Thyroid gland (tissue), 4 donors: Measurements from ENCODE around the gene ZNF516. TPM values are rescaled to one million over a fixed set of nuclear protein-coding genes. Genes with fewer than 3 reads are reported as not detected.

Experiments used
- DNase-seq, 2 donors: peaks; one replicate each; pipeline ENCODE4 v3.0.0-alpha.2; 2019
- H3K27ac ChIP-seq, 3 donors: fragments of 200-600 bp; sonication (generic); 1 replicate in 2 of 3; 2 replicates in 1 of 3; pipeline ENCODE4 v1.5.1; 2016 to 2019; ENCODE audit warnings: mild to moderate bottlenecking in 1 of 3, moderate library complexity in 1 of 3
- H3K27me3 ChIP-seq: fragments of 200-600 bp; sonication (generic); one replicate; pipeline ENCODE4 v1.5.1; 2019
- H3K36me3 ChIP-seq, 2 donors: fragments of 200-600 bp; sonication (generic); one replicate each; pipeline ENCODE4 v1.5.1; 2016 to 2019
- H3K4me1 ChIP-seq, 2 donors: fragments of 200-600 bp; sonication (generic); one replicate each; pipeline ENCODE4 v1.5.1; 2017 to 2019
- H3K4me3 ChIP-seq, 3 donors: fragments of 200-600 bp; sonication (generic); replicated peaks in 1 of 3; 1 replicate in 2 of 3; 2 replicates in 1 of 3; pipeline ENCODE4 v1.5.1; 2016; ENCODE audit warnings: mild to moderate bottlenecking in 1 of 3
- H3K9me3 ChIP-seq: fragments of 200-600 bp; sonication (generic); one replicate; pipeline ENCODE4 v1.5.1; 2017
- CTCF ChIP-seq, 6 experiments: fragments of 200-600 bp in 3 of 6; fragments of 450-650 bp in 3 of 6; sonication (generic) in 3 of 6; IDR thresholded peaks; one replicate each; pipeline ENCODE4 v1.5.1; 2016 to 2019; ENCODE audit warnings: antibody characterized with exemption in 6 of 6, mild to moderate bottlenecking in 2 of 6, inconsistent platforms in 1 of 6, moderate library complexity in 1 of 6
- POLR2A ChIP-seq, 2 donors: fragments of 450-650 bp; IDR thresholded peaks; one replicate each; pipeline ENCODE4 v1.6.1; 2017; ENCODE audit warnings: antibody characterized with exemption in 2 of 2, mild to moderate bottlenecking in 2 of 2, moderate library complexity in 1 of 2
- WGBS, 2 donors: methylation state at CpG; one replicate each; pipeline ENCODE4 v1.1.5; 2017; 5-methylcytosine and 5-hydroxymethylcytosine counted together
- intact Hi-C: fragments of 100-400 bp; cut with DNase I; formaldehyde crosslinking; loops from one replicate; pipeline ENCODE4 v1.15.1; 2023
- total RNA-seq, 4 donors: library from RNA; depleted of rRNA; stranded (reverse); fragments of >200 nt; gene quantifications; one replicate each; pipeline ENCODE4 v1.2.3, GENCODE V29; 2016

The ZNF516 gene
- total RNA-seq, 4 donors from 2014 or later, result 25.4 to 44.8 (median 28.6) TPM

- TF ChIP-seq CTCF (IDR thresholded peaks at IDR 0.05), result no peak
- TF ChIP-seq POLR2A (IDR thresholded peaks at IDR 0.05), result no peak
- intact Hi-C loops, result no loop called here
- H3K27ac ChIP-seq, result no peak overlapping the region
Measured at GRCh38 chr18:76454418-76454817, 40.6 kb downstream of the ZNF516 start.

GRCh38 chr18:76453932-76454331, 41.1 kb downstream of the ZNF516 start:
- H3K36me3 ChIP-seq, result no peaks in the 10 kb centered on the region
- TF ChIP-seq CTCF (IDR thresholded peaks at IDR 0.05) (no peak), POLR2A (IDR thresholded peaks at IDR 0.05) (no peak)
- no peak for DNase-seq
- 96 to 97% methylated on average over 5 of the region's 5 CpGs for WGBS, 2 donors
- intact Hi-C loops, result no loop called here
- H3K27ac ChIP-seq, result no peak overlapping the region
- H3K4me3 ChIP-seq, result no peak overlapping the region
- peaks cover 7 to 31% of the 10 kb centered on the region in 2 donors for H3K4me1 ChIP-seq
- no peaks in the 10 kb centered on the region for H3K27me3 ChIP-seq
- no peaks in the 10 kb centered on the region for H3K9me3 ChIP-seq

More at GRCh38 chr18:76454418-76454817, 40.6 kb downstream of the ZNF516 start:
- H3K36me3 ChIP-seq, result no peaks in the 10 kb centered on the region
- H3K4me3 ChIP-seq, result no peak overlapping the region
- WGBS, 2 donors, result 38 to 48% methylated on average over 1 of the region's 1 CpG
- H3K27me3 ChIP-seq, result no peaks in the 10 kb centered on the region
- no peaks in the 10 kb centered on the region for H3K9me3 ChIP-seq
- peaks cover 11 to 32% of the 10 kb centered on the region in 2 donors for H3K4me1 ChIP-seq
- DNase-seq, result no peak

- intact Hi-C loops, result no loop called here
- no peaks in the 10 kb centered on the region for H3K36me3 ChIP-seq
- H3K27me3 ChIP-seq, result no peaks in the 10 kb centered on the region
- no peak overlapping the region for H3K27ac ChIP-seq
- H3K4me1 ChIP-seq, result peaks cover 7 to 39% of the 10 kb centered on the region in 2 donors
- TF ChIP-seq CTCF (IDR thresholded peaks at IDR 0.05) (no peak), POLR2A (IDR thresholded peaks at IDR 0.05) (no peak)
- no peaks in the 10 kb centered on the region for H3K9me3 ChIP-seq
- WGBS, 2 donors, result 91 to 92% methylated on average over 7 of the region's 7 CpGs
- DNase-seq, result no peak
- H3K4me3 ChIP-seq, result no peak overlapping the region
Measured at GRCh38 chr18:76453057-76453561, 41.9 kb downstream of the ZNF516 start.

GRCh38 chr18:76452357-76452756, 42.7 kb downstream of the ZNF516 start:
- Histone ChIP-seq H3K4me3 (no peak overlapping the region), H3K36me3 (no peaks in the 10 kb centered on the region), H3K4me1 (peaks cover 7 to 39% of the 10 kb centered on the region in 2 donors), H3K9me3 (no peaks in the 10 kb centered on the region), H3K27ac (no peak overlapping the region), H3K27me3 (no peaks in the 10 kb centered on the region)
- intact Hi-C loops, result no loop called here
- WGBS, 2 donors, result 84 to 90% methylated on average over 8 of the region's 8 CpGs
- no peak for DNase-seq
- TF ChIP-seq POLR2A (IDR thresholded peaks at IDR 0.05), result no peak
- no peak for TF ChIP-seq CTCF (IDR thresholded peaks at IDR 0.05)

GRCh38 chr18:76451396-76452331, 43.4 kb downstream of the ZNF516 start:
- TF ChIP-seq POLR2A (IDR thresholded peaks at IDR 0.05) (no peak), CTCF (IDR thresholded peaks at IDR 0.05) (no peak)
- DNase-seq, result no peak
- WGBS, 2 donors, result 40 to 41% methylated on average over 27 to 28 of the region's 28 CpGs
- Histone ChIP-seq H3K36me3 (no peaks in the 10 kb centered on the region), H3K4me3 (peak overlapping the region; percentile 42 to 50 (median 49)), H3K27ac (peak overlapping the region; percentile 37 to 79 (median 78)), H3K27me3 (no peaks in the 10 kb centered on the region), H3K4me1 (peaks cover 7 to 39% of the 10 kb centered on the region in 2 donors), H3K9me3 (no peaks in the 10 kb centered on the region)
- intact Hi-C loops, result no loop called here
